GM12874 (cell line): Measurements from ENCODE around the gene MTA3.

ENCODE experiments used
- TF ChIP-seq, protein P1 (sequence below): IDR thresholded peaks from 2 replicates; pipeline ENCODE4 v1.5.1; 2011; ENCODE audit warnings: low read depth, mild to moderate bottlenecking, control low read depth, low read length, moderate library complexity; ENCODE audit not compliant: insufficient read depth

Gene MTA3

GRCh38 chr2:42748840-42749239 lies 180.4 kb downstream of the MTA3 start:
- TF ChIP-seq, protein P1, sequence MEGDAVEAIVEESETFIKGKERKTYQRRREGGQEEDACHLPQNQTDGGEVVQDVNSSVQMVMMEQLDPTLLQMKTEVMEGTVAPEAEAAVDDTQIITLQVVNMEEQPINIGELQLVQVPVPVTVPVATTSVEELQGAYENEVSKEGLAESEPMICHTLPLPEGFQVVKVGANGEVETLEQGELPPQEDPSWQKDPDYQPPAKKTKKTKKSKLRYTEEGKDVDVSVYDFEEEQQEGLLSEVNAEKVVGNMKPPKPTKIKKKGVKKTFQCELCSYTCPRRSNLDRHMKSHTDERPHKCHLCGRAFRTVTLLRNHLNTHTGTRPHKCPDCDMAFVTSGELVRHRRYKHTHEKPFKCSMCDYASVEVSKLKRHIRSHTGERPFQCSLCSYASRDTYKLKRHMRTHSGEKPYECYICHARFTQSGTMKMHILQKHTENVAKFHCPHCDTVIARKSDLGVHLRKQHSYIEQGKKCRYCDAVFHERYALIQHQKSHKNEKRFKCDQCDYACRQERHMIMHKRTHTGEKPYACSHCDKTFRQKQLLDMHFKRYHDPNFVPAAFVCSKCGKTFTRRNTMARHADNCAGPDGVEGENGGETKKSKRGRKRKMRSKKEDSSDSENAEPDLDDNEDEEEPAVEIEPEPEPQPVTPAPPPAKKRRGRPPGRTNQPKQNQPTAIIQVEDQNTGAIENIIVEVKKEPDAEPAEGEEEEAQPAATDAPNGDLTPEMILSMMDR = no peak

GRCh38 chr2:42752314-42752713 lies 183.9 kb downstream of the MTA3 start:
- TF ChIP-seq, protein P1 = no peak

DNA sequence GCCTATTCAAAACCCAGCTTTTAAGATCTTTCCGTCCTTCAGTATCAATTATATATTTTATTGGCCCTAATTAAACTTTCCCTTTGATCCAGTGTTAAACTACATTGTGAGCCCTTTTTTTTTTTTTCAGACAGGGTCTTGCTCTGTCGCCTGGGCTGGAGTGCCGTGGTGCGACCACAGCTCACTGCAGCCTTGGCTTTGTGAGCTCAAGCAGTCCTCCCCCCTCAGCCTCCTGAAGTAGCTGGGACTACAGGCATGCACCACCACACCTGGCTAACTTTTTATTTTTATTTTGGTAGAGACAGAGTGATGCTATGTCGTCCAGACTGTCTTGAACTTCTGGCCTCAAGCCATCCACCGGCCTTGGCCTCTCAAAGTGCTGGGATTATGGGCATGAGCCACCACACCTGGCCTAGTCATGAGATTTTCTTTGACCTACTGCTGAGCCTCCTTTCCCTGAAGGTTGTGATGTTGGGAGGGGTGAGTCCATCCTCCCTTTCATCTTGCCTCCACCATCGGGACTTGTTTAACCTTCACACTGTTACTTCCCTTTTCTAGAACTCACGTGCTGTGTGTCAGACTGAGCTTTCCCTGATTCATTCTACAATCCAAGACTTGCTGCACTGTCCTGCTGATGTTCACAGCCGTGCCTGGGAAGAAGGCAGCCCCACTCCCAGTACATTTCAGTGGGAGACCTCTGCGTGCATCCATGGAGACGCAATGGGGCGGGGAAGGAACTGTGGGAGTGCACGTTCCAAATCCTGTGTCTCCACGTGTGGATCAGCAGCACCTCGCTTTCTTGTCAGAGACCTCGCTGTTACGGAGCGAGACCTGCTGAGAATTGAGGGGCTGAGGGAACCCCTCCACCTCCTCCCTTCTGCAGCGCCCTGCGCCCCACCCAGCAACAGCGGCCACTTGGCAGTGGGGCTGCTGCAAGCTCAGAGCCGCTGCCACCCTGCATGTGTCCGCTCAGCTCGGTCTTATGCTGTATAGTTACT lies 184.7 kb downstream of the MTA3 start:
- TF ChIP-seq, protein P1 = no peak

DNA sequence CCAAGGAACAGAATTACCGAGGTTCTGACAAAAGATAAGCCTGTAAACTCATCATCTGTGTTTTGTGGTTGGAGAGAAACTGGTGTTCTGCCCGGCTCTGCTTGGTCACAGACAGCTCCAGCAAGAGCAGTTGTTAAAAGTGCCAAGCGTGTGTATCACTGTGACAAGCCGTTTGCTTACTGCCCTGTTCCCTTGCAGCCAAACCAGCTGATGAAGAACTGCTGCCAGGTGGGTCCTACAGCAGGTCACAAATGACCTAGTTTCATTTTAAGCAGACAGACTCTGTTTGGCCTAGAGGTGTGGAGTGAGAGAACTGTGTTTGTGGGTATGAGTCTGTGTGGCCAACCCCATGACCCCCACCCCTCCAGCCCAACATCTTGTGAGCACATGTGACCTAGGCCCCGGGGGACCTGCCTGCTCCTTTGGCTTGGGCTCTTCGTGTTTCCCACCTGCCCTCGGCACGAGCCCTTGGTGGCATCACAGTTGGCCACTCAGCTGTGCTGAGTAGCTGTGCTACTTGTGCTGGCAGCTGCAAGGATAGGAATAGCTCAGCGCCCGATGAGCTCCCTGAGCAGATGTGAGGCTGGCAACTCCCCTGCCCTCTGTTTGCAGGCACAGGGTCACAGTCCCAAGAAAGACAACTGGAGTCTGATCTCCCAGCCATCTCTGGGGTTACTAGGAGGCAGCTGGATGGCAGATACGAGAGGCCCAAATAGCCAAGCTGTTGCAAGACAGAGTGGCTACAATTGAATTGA lies 185.8 kb downstream of the MTA3 start:
- TF ChIP-seq, protein P1 = no peak

- TF ChIP-seq, protein P1 = no peak
Observed at GRCh38 chr2:42754776-42755140, 186.3 kb downstream of the MTA3 start.

DNA sequence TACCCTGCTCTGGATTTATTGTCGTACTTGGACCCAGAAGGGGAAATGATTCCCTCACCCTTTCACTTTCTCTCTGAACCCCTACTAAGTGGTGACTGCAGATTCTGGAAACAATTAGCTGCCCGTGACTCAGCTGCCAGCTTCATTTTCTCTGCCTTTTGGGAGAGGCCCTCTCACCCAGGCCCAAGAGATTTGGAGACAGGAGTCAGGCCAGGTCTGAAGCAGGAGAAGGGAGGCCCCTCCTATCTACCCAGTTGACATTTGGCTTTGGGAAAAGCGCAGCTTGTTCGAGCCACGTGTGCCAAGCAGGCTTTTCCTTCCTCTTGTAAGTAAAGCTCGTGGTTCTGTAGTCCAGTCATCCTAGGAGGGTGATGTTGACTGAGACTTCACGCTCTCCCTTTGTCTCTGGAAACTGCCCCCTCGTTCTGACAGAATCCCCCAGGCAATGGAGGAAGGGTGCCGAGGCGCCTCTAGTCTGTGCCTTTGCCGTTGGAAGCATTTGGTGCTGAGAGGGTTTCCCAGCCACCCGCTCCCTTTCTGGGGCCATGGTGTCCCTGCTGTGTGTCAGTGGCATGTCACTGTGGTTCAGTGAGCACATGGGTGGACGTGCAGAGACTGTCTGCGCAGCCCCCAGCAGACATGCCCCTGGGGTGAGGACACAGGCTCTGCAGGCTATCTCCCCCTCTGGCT lies 186.9 kb downstream of the MTA3 start:
- TF ChIP-seq, protein P1 = no peak

GRCh38 chr2:42756150-42756775 lies 187.8 kb downstream of the MTA3 start:
- TF ChIP-seq, protein P1 = no peak
